ENCODE results near the gene PLA2G2D.

Gene PLA2G2D

DNA sequence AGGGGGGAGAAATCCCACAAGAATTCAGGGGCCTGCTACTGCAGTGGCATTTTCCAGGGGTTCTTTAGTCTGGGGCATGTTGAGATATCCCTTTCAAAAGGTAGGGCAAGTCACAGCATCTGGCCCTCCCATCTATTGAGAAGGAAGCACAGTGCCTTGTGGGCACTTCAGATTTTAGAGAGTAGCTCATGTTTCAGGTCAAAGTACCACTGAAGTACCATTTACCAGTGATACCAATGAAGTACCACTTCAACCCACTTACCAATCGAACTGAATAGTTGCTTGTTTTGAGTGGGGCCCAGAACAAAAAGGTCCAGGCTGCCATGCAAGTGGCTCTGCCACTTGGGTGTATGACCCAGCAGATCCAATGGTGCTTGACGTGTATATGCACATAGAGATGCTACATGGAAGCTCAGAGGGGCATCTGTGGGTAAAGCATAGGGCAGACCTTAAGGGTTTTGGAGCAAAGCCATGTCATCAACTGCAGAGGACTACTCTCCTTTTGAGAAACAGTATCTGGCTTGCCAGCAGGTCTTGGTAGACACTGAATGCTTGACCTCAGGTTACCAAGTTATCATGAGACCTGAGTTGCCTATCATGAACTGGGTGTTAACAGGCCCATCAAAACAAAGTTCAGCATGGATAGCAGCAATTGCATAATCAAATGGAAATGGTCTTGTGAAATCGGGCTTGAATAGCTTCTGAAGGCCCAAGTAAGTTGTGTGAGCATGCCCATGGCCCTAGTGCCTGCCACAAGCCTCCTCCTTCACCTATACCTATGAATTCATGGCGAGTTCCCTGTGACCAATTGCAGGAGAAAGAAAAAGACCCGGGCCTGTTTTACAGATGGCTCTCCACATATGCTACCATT lies 23.5 kb downstream of the PLA2G2D start:
- in situ Hi-C loops (cut with MboI; ENCODE audit: low sequenced_read_pairs, unreplicated experiment) = no loop called here
- TF ChIP-seq, protein P1, sequence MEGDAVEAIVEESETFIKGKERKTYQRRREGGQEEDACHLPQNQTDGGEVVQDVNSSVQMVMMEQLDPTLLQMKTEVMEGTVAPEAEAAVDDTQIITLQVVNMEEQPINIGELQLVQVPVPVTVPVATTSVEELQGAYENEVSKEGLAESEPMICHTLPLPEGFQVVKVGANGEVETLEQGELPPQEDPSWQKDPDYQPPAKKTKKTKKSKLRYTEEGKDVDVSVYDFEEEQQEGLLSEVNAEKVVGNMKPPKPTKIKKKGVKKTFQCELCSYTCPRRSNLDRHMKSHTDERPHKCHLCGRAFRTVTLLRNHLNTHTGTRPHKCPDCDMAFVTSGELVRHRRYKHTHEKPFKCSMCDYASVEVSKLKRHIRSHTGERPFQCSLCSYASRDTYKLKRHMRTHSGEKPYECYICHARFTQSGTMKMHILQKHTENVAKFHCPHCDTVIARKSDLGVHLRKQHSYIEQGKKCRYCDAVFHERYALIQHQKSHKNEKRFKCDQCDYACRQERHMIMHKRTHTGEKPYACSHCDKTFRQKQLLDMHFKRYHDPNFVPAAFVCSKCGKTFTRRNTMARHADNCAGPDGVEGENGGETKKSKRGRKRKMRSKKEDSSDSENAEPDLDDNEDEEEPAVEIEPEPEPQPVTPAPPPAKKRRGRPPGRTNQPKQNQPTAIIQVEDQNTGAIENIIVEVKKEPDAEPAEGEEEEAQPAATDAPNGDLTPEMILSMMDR (IDR thresholded peaks at IDR 0.05; ENCODE audit: borderline replicate concordance, control extremely low read depth, extremely low read depth, insufficient read depth, missing control alignments) = no peak
- DNase-seq (ENCODE audit: low spot score) = no peak

DNA sequence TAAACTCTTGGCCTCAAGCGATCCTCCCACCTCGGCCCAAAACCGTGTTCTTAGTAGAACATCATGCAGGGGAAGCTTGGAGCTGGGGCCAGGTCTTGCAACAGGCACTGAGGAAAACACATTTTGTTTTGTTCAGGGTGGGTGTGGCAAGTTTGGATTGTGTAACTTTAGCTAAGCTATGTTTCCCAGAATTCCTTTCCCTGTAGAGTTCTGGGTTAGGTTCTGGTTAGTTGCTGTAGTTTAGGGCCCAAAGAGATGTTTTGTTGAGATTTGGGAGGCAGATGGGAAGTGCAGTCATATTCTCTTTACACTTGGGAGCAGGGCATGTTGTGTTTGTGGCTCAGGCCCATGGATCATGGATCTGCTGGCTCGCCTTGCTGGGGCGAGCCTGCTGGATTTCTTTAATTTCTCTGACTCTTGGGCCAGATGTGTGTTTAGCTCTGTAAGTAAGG lies 25.4 kb downstream of the PLA2G2D start:
- in situ Hi-C loops (cut with MboI; ENCODE audit: low sequenced_read_pairs, unreplicated experiment) = no loop called here
- TF ChIP-seq, protein P1 (IDR thresholded peaks at IDR 0.05; ENCODE audit: borderline replicate concordance, control extremely low read depth, extremely low read depth, insufficient read depth, missing control alignments) = no peak
- no peak for DNase-seq (ENCODE audit: low spot score)

DNA sequence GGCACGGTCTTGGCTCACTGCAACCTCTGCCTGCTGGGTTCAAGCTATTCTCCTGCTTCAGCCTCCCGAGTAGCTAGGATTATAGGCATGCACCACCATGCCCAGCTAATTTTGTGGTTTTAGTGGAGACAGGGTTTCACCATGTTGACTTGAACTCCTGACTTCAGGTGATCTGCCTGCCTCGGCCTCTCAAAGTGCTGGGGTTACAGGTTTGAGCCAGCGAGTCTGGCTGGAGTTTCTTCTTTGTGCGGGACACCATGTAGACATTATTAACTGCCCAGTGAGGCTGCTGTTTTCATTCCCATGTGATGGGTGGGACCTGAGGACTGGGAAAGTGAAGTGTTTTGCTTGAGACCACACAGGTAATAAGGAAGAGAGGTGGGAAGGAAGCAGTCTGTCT lies 26.0 kb downstream of the PLA2G2D start:
- in situ Hi-C loops (cut with MboI; ENCODE audit: low sequenced_read_pairs, unreplicated experiment) = no loop called here
- no peak for DNase-seq (ENCODE audit: low spot score)
- TF ChIP-seq, protein P1 (IDR thresholded peaks at IDR 0.05; ENCODE audit: borderline replicate concordance, control extremely low read depth, extremely low read depth, insufficient read depth, missing control alignments) = no peak

DNA sequence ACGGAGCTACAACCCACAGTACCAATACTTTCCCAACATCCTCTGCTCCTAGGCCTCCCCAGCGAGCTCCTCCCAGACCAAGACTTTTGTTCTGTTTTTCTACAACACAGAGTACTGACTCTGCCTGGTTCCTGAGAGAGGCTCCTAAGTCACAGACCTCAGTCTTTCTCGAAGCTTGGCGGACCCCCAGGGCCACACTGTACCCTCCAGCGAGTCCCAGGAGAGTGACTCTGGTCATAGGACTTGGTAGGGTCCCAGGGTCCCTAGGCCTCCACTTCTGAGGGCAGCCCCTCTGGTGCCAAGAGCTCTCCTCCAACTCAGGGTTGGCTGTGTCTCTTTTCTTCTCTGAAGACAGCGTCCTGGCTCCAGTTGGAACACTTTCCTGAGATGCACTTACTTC lies 28.7 kb downstream of the PLA2G2D start:
- TF ChIP-seq, protein P1 (IDR thresholded peaks at IDR 0.05; ENCODE audit: borderline replicate concordance, control extremely low read depth, extremely low read depth, insufficient read depth, missing control alignments) = no peak
- in situ Hi-C loops (cut with MboI; ENCODE audit: low sequenced_read_pairs, unreplicated experiment) = no loop called here

DNA sequence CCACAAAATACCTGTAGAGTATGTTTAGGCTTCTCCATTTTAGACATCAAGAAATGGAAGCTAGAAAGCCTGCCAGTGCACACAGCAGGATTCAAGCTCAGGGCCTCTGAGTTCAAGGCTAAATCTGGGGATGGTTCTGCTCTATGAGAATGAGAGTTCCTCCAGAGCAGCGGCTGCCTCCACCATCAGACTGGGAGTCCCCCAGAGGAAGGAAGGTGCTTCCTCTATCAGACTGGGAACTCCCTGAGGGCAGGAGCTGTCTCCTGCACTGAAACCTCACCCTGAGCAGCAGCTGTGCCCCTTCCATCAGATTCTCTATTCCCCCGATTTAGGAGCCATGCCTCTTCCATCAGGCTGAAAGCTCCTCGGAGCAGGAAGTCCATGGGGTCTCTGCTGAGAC lies 29.2 kb downstream of the PLA2G2D start:
- no peak for DNase-seq (ENCODE audit: low spot score)
- TF ChIP-seq, protein P1 (IDR thresholded peaks at IDR 0.05; ENCODE audit: borderline replicate concordance, control extremely low read depth, extremely low read depth, insufficient read depth, missing control alignments) = no peak
- in situ Hi-C loops (cut with MboI; ENCODE audit: low sequenced_read_pairs, unreplicated experiment) = no loop called here

More for the DNA sequence above, 28.7 kb downstream of the PLA2G2D start:
- no peak for DNase-seq (ENCODE audit: low spot score)

DNA sequence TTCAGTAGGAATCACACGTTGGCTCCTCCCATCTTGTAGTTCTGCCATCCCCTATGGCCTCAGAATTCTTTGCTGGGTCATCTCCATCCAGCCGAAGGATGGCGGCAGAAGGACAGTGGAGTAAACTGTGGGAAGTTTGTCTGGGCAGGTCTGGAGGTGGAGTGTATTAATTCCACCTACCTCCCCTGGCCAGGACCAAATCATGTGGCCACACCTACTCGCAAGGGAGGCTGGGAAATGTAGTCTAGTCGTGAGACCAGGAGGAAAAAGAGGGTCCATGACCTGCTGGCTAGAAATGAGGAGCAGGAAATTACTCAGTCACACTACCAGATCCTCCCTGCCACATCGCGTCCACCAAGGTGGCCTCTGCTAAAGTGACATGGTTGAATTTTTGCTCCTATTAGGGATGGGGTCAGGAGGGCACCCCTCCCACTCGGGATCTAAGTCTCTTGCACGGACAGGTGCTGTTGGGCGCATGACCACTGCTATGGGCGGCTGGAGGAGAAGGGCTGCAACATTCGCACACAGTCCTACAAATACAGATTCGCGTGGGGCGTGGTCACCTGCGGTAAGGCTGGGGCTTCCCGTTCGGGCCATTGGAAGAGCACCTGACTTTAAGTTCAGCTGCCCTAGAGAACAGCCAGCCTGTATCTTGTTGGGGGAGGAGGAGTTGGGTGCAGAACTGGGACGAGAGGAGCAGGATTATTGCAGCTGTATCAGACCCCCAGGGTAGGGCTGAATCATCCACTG lies 29.8 kb downstream of the PLA2G2D start:
- no peak for DNase-seq (ENCODE audit: low spot score)
- in situ Hi-C loops (cut with MboI; ENCODE audit: low sequenced_read_pairs, unreplicated experiment) = no loop called here
- TF ChIP-seq, protein P1 (IDR thresholded peaks at IDR 0.05; ENCODE audit: borderline replicate concordance, control extremely low read depth, extremely low read depth, insufficient read depth, missing control alignments) = no peak

All from GM13976 (cell line).